ENCODE results near the gene ZNF562.

ZNF562 gene

GRCh38 chr19:9641810-9642209 lies 33.1 kb downstream of the ZNF562 start:
- DNase-seq = no peak

GRCh38 chr19:9640956-9641355 lies 33.9 kb downstream of the ZNF562 start:
- no peak for DNase-seq

- no peak for DNase-seq
These were observed 38.9 kb downstream of the ZNF562 start for GRCh38 chr19:9636018-9636417.

- DNase-seq = no peak
These were observed 47.0 kb downstream of the ZNF562 start for GRCh38 chr19:9627856-9628255.

GRCh38 chr19:9622531-9622930 lies 52.4 kb downstream of the ZNF562 start:
- DNase-seq = no peak

- peak; percentile 52 to 80 for DNase-seq
These were observed 53.5 kb downstream of the ZNF562 start, which contains the start of gene ZNF561 for GRCh38 chr19:9621156-9622037. Gene ZNF561, minus strand, starts transcription at chr19:9621232. Its CDS starts 1,776 bp downstream, at chr19:9619456.

- no peak for DNase-seq
These were observed 54.1 kb downstream of the ZNF562 start for GRCh38 chr19:9620842-9621155.

GRCh38 chr19:9615844-9616243 lies 59.1 kb downstream of the ZNF562 start:
- DNase-seq = no peak

- DNase-seq = no peak
These were observed 64.3 kb downstream of the ZNF562 start for GRCh38 chr19:9610484-9611113.

GRCh38 chr19:9608912-9609311 lies 66.0 kb downstream of the ZNF562 start:
- no peak for DNase-seq

- DNase-seq = no peak
These were observed 77.9 kb downstream of the ZNF562 start for GRCh38 chr19:9597027-9597426.
